Brain pericyte (primary cell): ENCODE measurements around the gene GSKIP.

Experiments used
- DNase-seq: peaks from one replicate; pipeline ENCODE4 v3.0.0-alpha.2; 2012; ENCODE audit warnings: low read depth, low spot score

The GSKIP gene

DNA sequence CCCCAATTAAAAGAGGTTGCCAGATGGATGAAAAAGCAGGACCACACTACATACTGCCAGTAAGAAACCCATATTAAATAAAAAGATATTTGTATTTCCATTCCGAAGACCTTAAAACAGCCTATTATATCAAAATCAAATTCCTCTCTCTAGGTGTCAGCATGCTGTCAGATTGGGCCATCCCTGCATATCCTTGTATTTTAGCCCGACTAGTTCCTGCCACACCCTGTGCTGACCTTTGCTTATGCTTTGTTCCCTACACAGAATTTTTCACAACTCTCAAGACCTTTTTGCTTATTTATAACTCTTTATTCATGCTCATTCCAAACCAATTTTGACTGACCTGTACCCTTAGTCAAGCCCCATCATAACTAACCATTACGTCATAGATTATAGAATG is 12.8 kb downstream of the GSKIP start:
- DNase-seq: no peak

DNA sequence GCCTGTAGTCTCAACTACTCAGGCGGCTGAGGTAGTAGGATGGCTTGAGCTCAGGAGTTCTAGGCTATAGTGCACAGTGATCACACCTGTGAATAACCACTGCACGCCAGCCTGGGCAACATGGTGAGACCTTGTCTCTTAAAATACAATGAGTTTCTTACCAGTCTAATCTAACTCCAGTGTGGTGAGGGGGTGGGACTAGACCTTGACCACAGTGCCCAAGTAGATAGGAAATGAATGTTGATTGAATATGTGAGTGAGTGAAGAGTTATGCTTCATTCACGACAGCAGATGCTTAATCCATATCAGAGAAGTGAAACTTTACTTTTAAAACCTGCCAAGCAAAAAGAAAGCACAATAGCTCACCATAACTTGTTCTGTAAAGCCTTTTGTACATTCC is 17.4 kb downstream of the GSKIP start:
- DNase-seq: no peak

DNA sequence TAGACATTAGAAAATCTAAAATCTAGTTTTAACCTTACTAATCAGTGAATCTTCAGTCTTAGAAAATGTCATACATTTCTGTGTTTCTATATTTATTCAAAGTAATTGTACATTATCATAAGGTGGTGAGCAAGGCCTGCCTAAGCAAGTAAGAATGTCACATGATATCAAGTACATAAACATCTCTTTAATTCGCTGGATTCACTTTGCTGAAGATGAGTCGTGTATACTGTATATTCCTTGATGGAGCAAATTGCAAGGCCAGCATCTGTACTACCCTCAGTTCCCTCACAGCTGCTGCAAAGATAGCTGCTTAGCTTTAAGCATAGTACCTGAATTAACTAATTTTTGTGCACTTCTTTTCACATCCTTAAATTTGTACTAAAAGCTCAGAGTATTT is 20.1 kb downstream of the GSKIP start:
- no peak for DNase-seq

DNA sequence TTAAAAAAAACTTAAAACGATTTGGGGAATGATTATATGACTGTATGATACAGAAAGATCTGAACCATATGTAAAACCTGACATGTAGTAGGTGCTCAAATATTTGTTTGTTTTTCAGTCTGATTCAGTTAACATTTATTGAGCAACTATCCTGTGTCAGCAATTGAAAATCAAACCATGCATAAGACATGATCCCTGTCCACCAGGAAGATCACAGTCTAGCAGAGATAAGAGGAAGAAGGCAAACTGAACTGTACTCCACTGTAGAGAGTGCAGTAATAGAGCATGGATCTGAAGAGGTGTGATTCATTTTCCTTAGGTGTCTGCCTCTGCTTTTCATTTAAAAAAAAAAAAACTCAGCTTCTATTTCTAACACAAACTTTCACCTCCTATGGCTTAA is 20.7 kb downstream of the GSKIP start:
- no peak for DNase-seq

DNA sequence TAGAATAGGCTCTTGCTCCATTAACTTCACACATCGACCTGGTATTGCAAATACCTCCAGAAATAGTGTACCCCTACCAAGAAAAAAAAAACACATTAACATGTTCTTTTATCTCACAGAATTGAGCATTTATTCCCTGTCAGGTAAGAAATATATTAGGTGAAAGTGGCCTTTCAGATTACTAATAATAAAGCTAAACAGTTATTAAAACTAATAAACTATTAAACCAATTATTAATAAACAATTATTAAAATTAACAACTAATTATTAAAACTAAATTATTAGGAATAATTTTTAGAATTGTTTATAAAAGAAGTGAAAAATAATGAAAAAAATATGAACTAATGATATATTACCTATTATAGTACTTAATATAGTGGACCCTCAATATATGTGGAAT is 21.4 kb downstream of the GSKIP start:
- DNase-seq: no peak

DNA sequence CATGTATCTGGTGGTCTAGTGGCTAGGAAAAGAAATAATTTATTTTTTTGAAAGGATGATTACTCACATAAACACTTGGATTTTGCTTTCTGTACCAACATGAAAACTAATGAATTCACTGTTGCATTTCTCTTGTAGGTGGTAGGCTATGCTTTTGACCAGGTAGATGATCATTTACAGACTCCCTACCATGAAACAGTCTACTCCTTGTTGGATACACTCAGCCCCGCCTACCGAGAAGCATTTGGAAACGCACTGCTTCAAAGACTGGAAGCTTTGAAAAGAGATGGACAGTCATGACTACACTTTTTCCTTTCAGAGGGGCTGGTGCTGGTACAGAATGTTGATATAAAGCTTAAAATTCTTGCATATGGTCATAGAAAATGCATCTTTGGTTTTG is 22.1 kb downstream of the GSKIP start:
- DNase-seq: no peak

DNA sequence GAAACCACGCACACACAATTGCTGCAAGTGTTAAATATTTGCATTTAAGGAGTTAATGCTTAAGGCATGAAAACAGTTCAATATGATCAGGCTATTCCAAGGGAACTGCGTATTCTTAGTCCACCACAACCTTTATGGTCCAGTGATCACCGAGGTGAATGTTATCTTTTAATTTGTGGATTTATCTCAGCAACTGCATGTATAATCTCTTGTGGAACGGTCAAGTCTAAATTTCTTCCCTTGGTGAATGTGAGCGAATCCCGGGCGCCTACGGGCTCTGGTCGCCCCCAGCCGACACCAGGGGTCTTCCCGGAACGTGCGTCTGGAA is 27.6 kb downstream of the GSKIP start:
- no peak for DNase-seq

DNA sequence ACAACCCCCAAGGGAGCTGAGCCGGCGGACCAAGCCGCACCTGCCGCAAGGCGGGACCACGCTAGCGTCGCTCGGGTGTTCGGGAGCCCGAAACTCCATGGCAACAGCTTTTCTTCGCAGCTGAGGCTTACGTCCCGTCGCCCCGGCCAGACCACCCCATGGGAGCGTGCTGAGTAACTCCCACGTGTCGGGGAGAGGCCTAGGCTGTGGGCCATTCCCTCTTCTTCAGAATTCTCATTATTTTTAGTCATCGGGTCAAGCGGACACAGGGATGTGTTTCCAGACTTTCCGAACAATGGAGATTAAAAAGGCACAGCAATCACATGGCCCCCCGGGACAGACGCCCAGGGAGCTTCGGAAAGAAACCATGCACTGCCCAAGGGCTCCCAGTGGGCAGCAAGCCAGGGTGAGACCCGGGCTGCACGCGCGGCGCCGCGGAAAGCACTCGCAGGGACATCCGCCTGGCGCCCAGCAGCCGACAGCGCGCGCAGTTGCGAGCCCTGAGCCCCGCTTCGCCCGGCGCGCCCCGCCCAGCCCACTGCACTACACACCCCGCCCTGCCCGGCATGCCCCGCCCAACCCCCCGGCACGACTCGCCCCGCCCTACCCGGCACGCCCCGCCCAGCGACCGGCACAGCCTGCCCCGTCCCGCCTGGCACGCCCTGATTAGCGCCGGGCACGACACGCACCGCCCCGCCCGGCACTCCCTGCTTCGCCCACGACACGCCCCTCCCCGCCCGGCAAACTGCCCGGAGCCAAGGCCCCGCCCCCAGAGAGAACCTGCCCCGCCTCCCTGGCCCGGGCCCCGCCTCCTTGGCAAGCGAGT is 28.2 kb downstream of the GSKIP start:
- DNase-seq: peak; percentile 79

DNA sequence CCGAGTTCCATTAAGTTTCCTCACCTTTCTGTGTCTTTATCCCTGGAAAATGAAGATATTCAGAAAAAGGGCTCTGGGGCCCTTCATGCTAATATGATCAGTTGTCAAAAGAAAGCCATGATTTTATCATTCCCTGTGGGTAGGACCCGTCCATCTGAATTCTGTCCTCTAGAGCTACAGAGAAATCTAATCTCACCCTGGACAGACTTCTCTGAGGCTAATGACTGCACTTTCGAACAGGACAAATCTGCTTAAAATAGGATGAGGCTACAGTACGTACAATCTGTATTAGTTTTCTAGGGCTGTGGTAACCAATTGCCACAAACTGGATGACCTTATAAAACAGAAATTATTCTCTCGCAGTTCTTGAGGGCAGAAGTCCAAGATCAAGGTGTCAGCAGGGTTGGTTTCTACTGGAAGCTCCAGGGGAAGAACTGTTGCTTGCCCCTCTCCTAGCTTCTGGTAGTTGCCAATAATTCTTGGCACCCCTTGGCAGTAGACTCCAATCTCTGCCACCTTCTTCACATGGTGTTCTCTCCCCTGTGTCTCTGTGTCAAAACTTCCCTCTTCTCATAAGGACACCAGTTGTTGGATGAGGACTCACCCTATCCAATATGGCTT is 29.9 kb downstream of the GSKIP start:
- no peak for DNase-seq

DNA sequence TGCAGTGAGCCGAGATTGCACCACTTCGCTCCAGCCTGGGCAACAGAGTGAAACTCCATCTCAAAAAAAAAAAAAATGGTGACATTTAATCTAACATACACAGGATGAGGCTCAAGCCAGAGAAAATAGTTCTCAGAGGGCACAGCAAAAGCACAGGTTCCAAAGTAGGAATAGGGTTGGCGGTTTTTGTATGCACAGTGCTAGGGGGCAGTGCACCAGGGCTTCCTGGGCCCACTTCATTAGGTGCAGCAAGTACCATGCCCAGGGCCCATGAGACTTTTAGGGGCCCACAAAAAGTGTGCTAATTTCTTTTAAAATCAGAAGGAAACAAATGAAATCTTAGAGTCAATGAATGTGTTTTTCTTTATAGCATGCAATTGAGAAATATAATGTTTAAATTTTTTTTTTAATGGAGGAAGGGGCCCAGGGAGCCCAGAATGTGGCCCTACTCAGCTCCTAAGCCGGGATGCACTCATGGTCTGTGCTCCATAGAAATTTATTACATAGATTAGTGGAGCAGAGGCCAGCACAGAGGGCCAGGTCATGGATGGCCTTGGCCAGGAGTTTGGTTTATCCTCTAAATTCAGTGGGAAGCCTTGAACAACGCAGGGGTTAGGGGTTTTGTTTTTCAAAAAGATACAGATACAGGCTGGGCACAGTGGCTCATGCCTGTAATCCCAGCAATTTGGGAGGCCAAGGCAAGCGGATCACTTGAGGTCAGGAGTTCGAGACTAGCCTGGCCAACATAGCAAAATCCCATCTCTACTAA is 30.9 kb downstream of the GSKIP start:
- DNase-seq: no peak

DNA sequence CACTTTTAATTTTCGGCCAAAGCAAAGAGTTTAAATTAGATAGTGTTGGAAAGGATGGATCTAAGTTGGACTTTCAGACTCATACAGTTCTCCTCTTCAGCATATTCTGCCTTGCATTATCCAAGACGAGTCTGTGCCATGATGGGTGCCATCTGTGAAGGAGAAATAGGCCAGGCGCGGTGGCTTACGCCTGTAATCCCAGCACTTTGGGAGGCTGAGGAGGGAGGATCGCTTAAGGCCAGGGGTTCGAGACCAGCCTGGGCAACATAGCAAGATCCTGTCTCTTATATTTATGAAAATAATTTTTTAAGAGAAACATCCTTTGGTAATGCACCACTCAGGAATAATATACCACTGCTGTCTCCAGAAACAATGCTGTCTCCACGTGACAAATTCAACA is 35.1 kb downstream of the GSKIP start:
- DNase-seq: no peak

DNA sequence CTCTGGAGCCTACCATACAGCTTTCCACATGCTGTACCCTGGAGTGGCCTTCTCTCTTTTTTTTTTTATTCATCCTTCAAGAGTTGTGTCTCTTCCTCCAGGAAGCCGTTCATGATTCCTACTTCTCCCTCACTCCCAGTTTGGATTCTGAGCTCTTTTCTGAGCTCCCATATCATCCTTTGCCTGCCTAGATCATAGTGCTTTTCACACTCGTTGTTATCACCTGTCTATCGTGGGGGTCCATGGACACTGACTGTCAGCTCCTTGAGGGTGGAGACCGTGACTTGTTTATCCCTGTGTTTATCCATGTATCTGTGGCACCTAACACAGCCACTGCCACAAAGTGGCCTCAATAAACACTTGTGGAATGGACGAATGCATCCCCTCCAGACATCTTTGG is 35.6 kb downstream of the GSKIP start:
- no peak for DNase-seq

DNA sequence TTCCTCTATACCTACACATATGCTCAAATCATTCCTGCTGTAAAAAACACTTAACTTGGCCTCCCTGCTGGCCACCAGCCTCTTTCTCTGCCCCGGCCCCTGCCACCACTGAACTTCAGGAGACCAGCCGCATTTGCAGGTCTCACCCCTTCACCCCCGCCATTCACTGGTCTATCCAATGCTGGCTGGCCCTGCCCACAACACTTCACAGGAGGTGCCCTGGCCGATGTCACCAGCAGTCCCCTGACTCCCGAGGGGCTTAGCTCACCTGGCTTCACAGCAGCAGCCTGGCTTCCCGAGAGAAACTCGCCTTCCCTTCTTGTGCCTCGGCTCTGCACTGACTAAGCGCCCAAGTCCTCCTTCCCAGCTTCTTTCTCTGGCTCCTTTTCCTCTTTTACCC is 36.1 kb downstream of the GSKIP start:
- DNase-seq: no peak

DNA sequence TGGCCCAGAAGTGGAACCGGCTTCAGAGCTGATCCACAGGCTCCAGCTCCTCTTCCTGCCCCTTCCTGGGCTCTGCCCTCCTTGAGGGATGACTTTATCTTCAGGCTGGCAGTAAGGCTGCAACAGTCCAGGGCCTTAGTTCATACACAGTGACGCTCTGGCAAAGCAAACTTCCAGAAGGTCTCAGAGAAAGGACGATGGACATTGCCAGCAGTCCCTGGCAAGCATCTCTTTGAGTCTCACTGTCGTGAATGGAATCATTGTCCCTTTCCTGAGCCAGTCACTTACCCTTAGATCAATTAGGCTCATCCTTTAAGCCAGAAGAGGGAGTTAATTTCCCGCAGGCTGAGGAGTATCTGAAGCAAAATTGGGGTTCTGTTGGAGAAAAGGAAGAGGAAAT is 37.2 kb downstream of the GSKIP start:
- DNase-seq: no peak

DNA sequence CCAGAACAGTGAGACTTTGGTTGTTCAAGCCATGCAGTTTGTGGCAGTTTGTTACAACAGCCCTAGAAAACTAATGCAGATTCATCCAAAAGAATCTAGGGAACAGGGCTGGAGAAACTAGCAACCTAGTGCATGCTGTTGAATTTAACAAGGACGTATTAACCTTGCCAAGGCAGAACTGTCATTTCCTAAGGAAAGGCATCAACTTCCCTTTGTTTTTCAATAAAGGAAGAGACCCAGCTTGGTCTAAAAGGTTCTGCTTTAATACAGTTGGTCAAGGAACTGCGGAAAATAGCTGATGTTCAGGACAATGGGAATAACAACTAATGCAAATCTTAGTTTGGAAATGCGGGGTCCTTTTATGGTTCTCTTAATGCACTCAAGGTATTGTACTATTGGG is 40.1 kb downstream of the GSKIP start:
- no peak for DNase-seq

DNA sequence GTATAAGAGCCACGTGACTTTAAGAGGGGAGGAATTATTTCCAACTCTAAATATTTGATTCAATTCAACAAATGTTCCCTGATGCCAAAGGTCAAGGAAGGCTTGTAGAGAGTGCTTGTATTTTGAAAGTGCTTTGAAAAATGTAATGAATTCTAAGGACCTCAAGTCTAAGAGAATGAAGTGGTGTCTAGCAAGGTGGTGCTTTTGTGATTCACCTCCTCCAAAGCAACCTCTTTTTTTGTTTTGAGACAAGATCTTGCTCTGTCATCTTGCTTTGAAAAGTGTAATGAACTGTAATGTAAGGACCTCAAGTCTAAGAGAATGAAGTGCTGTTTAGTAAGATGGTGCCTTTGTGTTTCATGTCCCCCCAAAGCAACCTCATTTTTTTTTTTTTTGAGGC is 42.4 kb downstream of the GSKIP start:
- DNase-seq: no peak

DNA sequence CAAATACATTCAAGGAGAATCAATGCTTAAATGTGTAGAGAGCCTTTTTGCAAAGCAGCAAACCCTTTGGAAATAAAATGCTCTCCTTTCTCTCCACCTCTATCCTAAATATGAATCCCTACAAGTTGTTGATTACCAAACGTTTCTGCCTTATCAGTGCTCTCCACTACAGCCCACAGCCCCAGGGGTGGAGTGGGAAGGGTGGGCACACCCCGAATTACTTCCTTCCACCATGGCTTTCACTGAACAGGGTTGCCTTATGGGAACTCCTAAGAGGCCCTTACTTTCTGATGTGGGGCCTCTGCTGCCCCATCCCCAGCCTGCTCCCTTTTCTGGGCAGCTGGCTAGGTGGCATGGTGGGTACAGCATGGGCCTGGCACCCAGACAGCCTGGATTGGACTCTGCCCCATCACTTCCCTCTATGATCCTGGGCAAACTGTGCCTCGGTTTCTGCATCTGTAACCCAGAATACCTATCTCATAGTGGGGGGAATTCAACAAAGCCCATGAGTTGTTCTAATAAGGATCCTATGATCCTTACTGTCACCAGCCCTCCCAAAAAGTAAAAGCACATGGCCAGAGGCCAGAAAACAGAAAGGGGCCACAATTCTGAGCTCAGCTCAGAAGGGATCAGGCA is 44.7 kb downstream of the GSKIP start:
- DNase-seq: no peak

DNA sequence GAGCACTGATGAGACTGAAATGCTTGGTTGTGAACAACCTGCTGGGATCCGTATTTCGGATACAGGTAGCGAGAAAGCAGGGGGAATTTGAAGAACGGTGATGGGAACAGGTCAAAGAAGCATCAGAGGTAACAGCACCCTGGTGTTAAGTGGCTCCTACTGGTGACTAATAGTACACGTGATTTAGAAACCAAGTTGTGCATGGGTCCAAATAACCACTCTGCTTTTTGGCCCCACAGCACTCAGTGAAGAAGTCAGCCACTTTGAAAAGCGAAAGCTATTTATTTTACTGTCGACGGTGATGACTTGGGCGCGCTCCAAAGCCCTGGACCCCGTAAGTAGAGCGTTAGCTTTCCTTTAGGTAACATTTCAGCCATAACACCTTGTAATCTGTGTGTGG is 45.3 kb downstream of the GSKIP start:
- DNase-seq: no peak

DNA sequence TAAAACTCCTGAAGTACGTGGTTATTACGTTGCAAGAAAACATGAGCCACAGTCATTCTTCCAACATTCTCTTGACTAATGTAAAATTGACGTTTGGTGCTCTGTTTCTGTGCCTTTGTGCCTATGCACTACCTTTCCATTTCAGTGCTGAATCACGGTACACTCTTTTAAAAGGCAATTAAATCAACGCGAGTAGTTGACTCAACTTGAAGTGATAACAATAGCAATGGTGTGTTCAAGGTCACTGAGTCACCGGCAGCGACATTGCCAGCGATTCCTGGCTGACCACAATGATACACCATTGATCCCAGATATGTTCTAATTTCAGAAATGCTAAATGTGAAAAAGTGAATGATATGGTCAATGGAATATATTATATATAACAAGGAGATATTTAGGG is 46.4 kb downstream of the GSKIP start:
- DNase-seq: no peak

DNA sequence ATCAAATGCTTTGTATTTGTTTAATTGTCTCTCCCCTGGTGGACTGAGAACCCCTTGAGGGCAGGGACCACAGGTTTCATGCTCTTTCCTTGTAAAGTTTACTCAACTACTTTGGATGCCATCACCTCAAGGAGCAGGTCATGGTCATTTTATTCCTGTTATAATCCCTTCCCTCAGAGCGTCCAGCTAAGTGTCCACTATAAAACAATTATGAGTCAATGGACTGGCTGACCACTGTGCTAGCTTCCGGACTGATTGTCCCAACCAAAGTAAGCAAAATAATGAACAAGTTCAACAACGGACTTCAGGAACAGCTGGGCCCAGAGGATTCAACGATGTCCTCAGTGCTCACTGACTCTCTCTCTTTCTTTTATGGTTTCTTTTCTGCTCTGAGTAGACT is 46.8 kb downstream of the GSKIP start:
- DNase-seq: no peak

DNA sequence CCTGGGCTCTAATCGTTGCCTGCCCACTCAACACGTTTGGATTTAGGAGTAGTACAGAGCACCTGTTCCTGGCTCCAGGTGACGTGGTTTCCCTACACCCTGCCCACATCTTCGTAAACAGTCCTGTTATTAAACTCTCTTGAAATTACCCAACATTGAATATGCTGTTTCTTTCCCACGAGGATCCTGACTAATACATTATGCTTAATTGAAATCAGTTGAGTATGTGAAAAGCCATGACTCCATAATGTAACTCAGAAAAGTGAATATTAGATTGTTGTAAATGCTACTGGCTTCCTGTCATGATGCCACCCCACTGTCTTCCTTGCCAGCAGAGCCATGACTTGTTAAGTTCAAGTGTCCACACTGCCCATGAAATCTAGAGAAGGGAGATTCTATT is 50.2 kb downstream of the GSKIP start:
- no peak for DNase-seq

DNA sequence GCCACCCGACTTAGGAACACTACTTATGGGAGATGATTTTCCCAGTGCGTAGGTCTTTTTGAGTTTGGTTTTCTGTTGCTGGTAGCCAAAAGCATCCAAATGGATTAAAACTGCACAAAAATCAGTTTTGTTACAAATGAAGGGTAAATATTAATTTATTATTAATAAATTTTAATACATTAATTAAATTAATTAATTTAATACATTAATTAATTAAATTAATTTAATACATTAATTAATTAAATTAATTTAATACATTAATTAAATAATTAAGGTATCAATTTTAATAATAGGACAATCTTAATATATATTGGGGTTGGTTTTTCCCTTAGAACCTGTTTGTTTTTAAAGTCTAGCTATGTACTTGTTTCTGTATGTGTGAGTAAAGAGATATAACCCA is 52.2 kb downstream of the GSKIP start:
- no peak for DNase-seq

DNA sequence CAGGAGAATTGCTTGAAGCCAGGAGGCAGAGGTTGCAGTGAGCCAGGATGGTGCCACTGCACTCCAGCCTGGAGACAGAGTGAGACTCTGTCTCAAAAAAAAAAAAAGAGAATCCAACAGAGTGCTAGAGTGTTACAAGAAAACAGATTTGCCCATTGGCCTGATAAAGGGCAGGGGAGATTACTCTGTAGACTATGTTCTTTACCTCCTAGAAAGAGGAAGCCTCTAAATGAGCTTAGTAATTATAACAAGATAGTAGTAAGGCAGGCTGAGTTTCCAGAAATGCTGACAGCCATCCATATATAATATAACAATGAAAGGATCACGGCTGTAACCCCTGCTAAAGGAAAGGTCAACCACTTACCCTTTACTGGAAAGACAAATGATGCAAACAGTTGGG is 53.0 kb downstream of the GSKIP start:
- DNase-seq: no peak
